Smooth muscle cell (in vitro differentiated cells): ENCODE measurements around the gene TREH. TPM values are rescaled to one million over a fixed set of nuclear protein-coding genes. Genes with fewer than 3 reads are reported as not detected.

Experiments used
- DNase-seq: peaks from one replicate; lab custom pipeline; 2025; ENCODE audit not compliant: unreplicated experiment; lab: John Stamatoyannopoulos, UW
- H2AFZ ChIP-seq: fragments of 200-600 bp; sonication (generic); 2 replicates; pipeline ENCODE4 v1.6.0; 2016; ENCODE audit warnings: antibody characterized with exemption, low read depth, mild to moderate bottlenecking
- H3F3A ChIP-seq: fragments of 200-600 bp; sonication (generic); 2 replicates; pipeline ENCODE4 v1.6.0; 2017; ENCODE audit warnings: antibody characterized with exemption, low read depth
- H3K27ac ChIP-seq: fragments of 200-600 bp; sonication (generic); 2 replicates; pipeline ENCODE4 v1.5.1; 2016; ENCODE audit warnings: low read depth, mild to moderate bottlenecking
- H3K27me3 ChIP-seq: fragments of 200-600 bp; sonication (generic); 2 replicates; pipeline ENCODE4 v1.6.1; 2016; ENCODE audit warnings: low read depth, mild to moderate bottlenecking
- H3K36me3 ChIP-seq: fragments of 200-600 bp; sonication (generic); 2 replicates; pipeline ENCODE4 v1.5.1; 2016; ENCODE audit warnings: low read depth
- H3K4me1 ChIP-seq: fragments of 200-600 bp; sonication (generic); 2 replicates; pipeline ENCODE4 v1.5.1; 2016; ENCODE audit warnings: low read depth
- H3K4me2 ChIP-seq: fragments of 200-600 bp; sonication (generic); 2 replicates; pipeline ENCODE4 v1.6.0; 2016; ENCODE audit warnings: mild to moderate bottlenecking
- H3K4me3 ChIP-seq: fragments of 200-600 bp; sonication (generic); 2 replicates; pipeline ENCODE4 v1.5.1; 2016; ENCODE audit warnings: mild to moderate bottlenecking
- H3K79me2 ChIP-seq: fragments of 200-600 bp; sonication (generic); 2 replicates; pipeline ENCODE4 v1.6.0; 2016; ENCODE audit warnings: low read depth, mild to moderate bottlenecking
- H3K9ac ChIP-seq: fragments of 200-600 bp; sonication (generic); 2 replicates; pipeline ENCODE4 v1.6.0; 2016; ENCODE audit warnings: low read depth
- H3K9me3 ChIP-seq: fragments of 200-600 bp; sonication (generic); replicated peaks from 2 replicates; pipeline ENCODE4 v1.5.1; 2016; ENCODE audit warnings: low read depth
- H4K20me1 ChIP-seq: fragments of 200-600 bp; sonication (generic); 2 replicates; pipeline ENCODE4 v1.6.0; 2016; ENCODE audit warnings: low read depth
- CTCF ChIP-seq: fragments of 200-600 bp; sonication (generic); IDR thresholded peaks from 2 replicates; pipeline ENCODE4 v1.5.1; 2017; ENCODE audit warnings: borderline replicate concordance, mild to moderate bottlenecking, antibody characterized with exemption; ENCODE audit not compliant: insufficient read depth, poor library complexity, severe bottlenecking
- WGBS: methylation state at CpG from one replicate; pipeline ENCODE4 v1.1.7; 2016; ENCODE audit warnings: low lambda C conversion rate; 5-methylcytosine and 5-hydroxymethylcytosine counted together
- polyA plus RNA-seq: library from polyadenylated mRNA; unstranded; fragments of >200 nt; fragmentation: Nextera tagmentation; extraction: Ambion mirVana; gene quantifications from 2 replicates; pipeline ENCODE4 v1.2.1, GENCODE V29; 2016
- total RNA-seq: library from RNA; depleted of rRNA; stranded (reverse); fragments of >200 nt; gene quantifications from 2 replicates; pipeline ENCODE4 v1.2.3, GENCODE V29; 2014

The TREH gene
- total and polyA plus RNA-seq, 2 experiments from 2014 or later = 0.49 TPM; not detected in 1

GRCh38 chr11:118610225-118610772 lies 69.2 kb downstream of the TREH start:
- WGBS = 14% methylated on average over 20 of the region's 42 CpGs
- Histone ChIP-seq H3K9ac (peak overlapping the region; percentile 98), H2AFZ (no peak overlapping the region), H3K9me3 (no peaks in the 10 kb centered on the region), H3K27ac (peak overlapping the region; percentile 99), H3K4me2 (peak overlapping the region; percentile 96), H3K4me3 (peak overlapping the region; percentile 73), H4K20me1 (peaks cover 5% of the 10 kb centered on the region), H3K79me2 (peaks cover 40% of the 10 kb centered on the region), H3K27me3 (peaks cover 3% of the 10 kb centered on the region), H3F3A (peaks cover 14% of the 10 kb centered on the region), H3K36me3 (no peaks in the 10 kb centered on the region), H3K4me1 (peaks cover 51% of the 10 kb centered on the region)
- no peak for DNase-seq
- no peak for TF ChIP-seq CTCF

GRCh38 chr11:118609380-118610224 lies 69.8 kb downstream of the TREH start:
- no peak for TF ChIP-seq CTCF
- no peak for DNase-seq
- peaks cover 51% of the 10 kb centered on the region for H3K4me1 ChIP-seq
- 14% methylated on average over 23 of the region's 57 CpGs for WGBS
- H3F3A ChIP-seq = peaks cover 20% of the 10 kb centered on the region
- H3K9me3 ChIP-seq = no peaks in the 10 kb centered on the region
- H3K36me3 ChIP-seq = no peaks in the 10 kb centered on the region
- peaks cover 40% of the 10 kb centered on the region for H3K79me2 ChIP-seq
- H2AFZ ChIP-seq = no peak overlapping the region
- peak overlapping the region; percentile 99 for H3K27ac ChIP-seq
- peak overlapping the region; percentile 73 for H3K4me3 ChIP-seq
- H3K9ac ChIP-seq = peak overlapping the region; percentile 98
- peaks cover 9% of the 10 kb centered on the region for H4K20me1 ChIP-seq
- peaks cover 3% of the 10 kb centered on the region for H3K27me3 ChIP-seq
- H3K4me2 ChIP-seq = peak overlapping the region; percentile 96

- Histone ChIP-seq H3K9ac (peak overlapping the region; percentile 98), H3K36me3 (no peaks in the 10 kb centered on the region), H3F3A (peaks cover 30% of the 10 kb centered on the region), H3K9me3 (no peaks in the 10 kb centered on the region), H2AFZ (no peak overlapping the region), H3K4me3 (peak overlapping the region; percentile 73), H3K79me2 (peaks cover 40% of the 10 kb centered on the region), H3K27me3 (peaks cover 3% of the 10 kb centered on the region), H3K4me2 (peak overlapping the region; percentile 96), H3K4me1 (peaks cover 50% of the 10 kb centered on the region), H4K20me1 (peaks cover 9% of the 10 kb centered on the region), H3K27ac (peak overlapping the region; percentile 99)
- no peak for TF ChIP-seq CTCF
- DNase-seq = peak; percentile 77
- WGBS = 4% methylated on average over 37 of the region's 69 CpGs
Measured at GRCh38 chr11:118608360-118609227, 70.9 kb downstream of the TREH start.
